HL-60/S4 (cell line): ENCODE measurements around the gene FYB2.

ENCODE experiments used
- in situ Hi-C: fragments of 300-500 bp; cut with MboI; formaldehyde crosslinking; loops from 2 replicates; pipeline ENCODE4 v1.14.3; 2022; ENCODE audit warnings: low sequenced_read_pairs

The FYB2 gene

GRCh38 chr1:56834137-56834900 is 15.1 kb upstream of the FYB2 start:
- in situ Hi-C loops = loop anchor here (25.0 kb wide), 2 partner anchors 128 to 1203 kb away; partner anchors contain the start of gene C8B

DNA sequence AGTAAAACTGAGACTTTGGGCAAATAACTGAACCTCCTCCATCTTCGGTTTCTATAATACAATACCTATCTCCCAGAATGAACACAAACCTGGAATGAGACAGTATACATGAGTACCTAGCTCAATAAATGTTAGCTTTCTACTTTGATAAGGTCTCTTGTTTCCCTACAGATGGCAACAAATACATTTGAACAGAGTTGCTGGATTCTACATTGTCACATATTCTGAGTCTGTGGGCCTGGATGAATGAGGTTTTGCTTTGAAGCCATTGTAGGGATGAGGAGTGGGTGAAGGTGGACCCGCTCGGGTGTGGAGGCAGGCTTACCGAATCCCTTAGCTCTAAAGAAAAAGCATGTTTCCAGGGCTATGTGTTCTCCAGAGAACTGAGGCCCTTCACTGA is 13.9 kb upstream of the FYB2 start:
- in situ Hi-C loops = loop anchor here (25.0 kb wide), 2 partner anchors 129 to 1204 kb away; partner anchors contain the start of gene C8B

GRCh38 chr1:56831871-56832693 is 12.9 kb upstream of the FYB2 start:
- in situ Hi-C loops = loop anchor here (25.0 kb wide), 2 partner anchors 130 to 1205 kb away; partner anchors contain the start of gene C8B

DNA sequence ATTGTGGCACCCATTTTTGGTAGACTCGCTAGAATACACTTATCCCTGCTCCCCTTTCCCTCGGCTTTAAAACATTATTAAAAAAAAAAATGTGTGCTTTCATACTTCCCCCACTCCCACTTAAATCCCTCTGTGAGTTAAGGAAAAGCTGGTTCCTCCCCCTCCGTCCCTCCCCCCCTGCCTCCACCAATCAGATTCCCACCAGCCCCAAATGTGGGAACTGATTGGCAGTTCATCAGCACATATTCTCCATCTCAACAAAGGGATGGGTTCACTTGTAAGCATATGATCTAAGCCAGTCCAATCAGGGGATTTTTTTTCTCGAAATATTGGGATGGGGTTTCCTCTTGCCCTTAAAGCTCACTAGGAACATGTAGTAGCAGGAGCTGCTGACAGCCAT is 10.8 kb upstream of the FYB2 start:
- in situ Hi-C loops = loop anchor here (25.0 kb wide), 2 partner anchors 132 to 1207 kb away; partner anchors contain the start of gene C8B

DNA sequence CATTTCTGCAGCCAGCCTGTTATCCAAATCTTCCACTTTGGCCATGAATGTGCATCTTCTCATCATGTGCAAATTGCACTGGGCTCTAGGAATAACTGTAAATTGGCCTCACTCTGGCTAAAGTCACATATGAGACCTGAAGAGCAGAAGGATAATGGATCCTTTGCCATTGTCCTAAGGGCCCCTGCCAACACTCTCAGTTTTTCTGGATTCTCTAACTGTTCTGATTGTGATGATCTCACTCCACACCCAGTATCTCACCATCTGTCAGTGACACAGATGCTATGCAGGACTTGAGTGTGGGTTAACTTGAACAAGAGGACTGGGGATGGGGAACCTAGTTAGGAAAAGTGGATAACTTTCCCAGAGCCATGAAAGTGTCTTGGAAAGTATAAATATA is 8.5 kb upstream of the FYB2 start:
- in situ Hi-C loops = loop anchor here (25.0 kb wide), 2 partner anchors 135 to 1210 kb away; partner anchors contain the start of gene C8B

- in situ Hi-C loops = loop anchor here (25.0 kb wide), 2 partner anchors 137 to 1212 kb away; partner anchors contain the start of gene C8B
Observed at GRCh38 chr1:56825436-56825835, 6.2 kb upstream of the FYB2 start.

- in situ Hi-C loops = loop anchor here (25.0 kb wide), 2 partner anchors 137 to 1212 kb away; partner anchors contain the start of gene C8B
Observed at GRCh38 chr1:56824938-56825337, 5.7 kb upstream of the FYB2 start.

- in situ Hi-C loops = no loop called here
Observed at GRCh38 chr1:56824271-56824670, 5.1 kb upstream of the FYB2 start.

- in situ Hi-C loops = no loop called here
Observed at GRCh38 chr1:56821462-56821797, 2.2 kb upstream of the FYB2 start.

GRCh38 chr1:56820755-56821461 is 1.7 kb upstream of the FYB2 start:
- in situ Hi-C loops = no loop called here

GRCh38 chr1:56817716-56818463 is 1.3 kb downstream of the FYB2 start:
- in situ Hi-C loops = no loop called here

DNA sequence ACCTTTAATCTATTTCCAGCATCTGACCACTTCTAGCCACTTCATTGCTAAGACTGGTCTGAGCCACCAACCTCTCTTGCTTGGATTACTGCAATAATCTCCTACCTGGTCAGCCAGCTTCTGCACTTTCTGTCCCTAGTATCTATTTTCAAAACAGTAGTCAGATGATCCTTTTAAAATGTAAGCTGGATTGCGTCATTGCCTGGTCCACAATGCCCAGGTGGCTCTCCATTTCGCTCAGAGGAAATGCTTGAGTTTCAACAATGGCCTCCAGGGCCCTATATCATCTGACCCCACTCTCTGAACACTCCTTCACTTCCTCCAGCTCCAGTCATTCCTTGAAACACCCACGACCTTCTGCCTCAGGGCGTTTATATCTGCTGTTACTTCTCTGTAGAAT is 2.3 kb downstream of the FYB2 start:
- in situ Hi-C loops = no loop called here

DNA sequence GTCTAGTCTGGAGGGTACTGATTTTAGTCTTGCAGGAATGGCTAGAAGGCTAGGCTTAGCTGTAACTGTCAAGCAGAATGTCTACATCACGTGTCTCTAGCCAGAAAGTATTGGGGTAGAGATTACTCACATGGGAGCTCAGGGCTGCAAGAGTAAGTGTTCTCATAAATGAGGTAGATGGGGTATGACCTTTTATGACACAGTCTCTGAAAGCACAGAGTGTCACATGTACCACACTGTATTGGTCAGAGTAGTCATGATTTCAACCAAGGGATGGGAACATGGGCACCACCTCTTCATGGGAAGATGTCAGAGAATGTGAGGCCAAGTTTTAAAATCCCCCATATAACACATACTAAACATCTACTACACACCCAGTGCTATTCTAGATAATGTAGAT is 2.9 kb downstream of the FYB2 start:
- in situ Hi-C loops = no loop called here

DNA sequence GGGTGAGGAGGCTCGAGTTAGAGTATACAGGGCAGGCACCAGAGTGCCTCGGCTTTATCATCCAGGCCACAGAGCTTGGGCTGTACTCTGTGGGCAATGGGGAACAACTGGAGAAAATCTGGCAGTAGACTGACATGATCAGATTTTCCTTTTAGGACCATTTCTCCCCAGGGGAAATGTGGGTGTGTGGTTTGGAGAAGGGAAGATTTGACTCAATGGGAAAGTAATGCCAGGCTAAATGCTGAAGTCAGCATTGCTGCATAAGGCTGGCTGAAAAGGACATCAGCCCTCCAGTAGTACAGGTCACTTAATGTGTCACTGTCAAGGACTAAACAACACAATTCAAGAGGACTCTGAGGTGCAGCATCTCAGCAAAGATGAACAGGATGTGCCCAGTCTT is 5.0 kb downstream of the FYB2 start:
- in situ Hi-C loops = no loop called here

- in situ Hi-C loops = no loop called here
Observed at GRCh38 chr1:56811331-56811730, 7.9 kb downstream of the FYB2 start.

DNA sequence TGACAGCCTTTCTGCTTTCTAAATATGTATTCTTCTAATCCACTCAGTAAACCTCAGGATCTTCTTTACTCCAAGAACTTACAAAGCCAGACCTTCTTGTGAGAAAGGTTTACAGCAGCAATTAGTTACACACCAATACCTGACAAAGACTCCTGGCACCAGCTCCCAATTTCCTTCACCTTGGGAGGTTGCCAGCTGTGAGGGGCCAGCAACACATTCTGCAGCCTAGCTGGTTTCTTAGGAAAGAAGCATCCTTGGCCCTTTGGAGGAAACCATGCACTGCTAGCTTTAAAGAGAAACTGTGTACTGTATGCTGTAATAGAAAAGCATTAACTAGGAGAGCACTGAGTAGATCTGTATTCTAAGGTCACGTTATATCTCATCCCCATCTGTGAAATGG is 10.8 kb downstream of the FYB2 start:
- in situ Hi-C loops = no loop called here

- in situ Hi-C loops = no loop called here
Observed at GRCh38 chr1:56806804-56807203, 12.4 kb downstream of the FYB2 start.

DNA sequence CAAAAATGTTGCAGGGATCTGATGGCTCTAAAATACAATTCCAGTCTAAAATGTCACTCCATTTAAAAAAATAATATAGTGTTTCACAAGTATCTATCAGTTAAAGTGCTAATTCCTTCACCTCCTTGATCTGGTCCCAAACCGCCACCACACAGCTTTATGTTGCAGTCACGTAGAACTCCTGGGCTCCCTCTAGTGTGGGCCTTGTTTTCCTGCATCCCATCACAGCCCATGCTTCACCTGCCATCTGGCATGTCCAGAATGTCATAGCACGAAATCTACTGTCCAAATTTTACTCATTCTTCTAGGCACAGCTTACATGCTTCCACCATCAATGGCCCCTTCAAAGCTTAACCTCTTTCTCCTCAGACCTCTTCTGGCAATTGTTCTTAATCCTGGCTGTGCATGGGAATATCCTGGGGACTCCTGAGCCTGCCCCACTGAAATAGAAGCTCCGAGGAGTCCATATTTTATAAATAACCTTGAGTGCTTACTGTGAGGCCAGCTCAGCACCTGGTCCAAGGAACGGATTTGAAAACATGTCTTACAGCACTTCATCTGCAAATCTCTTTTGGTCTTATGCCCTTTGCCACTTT is 15.5 kb downstream of the FYB2 start:
- in situ Hi-C loops = no loop called here

- in situ Hi-C loops = no loop called here
Observed at GRCh38 chr1:56799605-56800400, 19.4 kb downstream of the FYB2 start.
